ENCODE results near the gene SLC5A3.

Gene SLC5A3

DNA sequence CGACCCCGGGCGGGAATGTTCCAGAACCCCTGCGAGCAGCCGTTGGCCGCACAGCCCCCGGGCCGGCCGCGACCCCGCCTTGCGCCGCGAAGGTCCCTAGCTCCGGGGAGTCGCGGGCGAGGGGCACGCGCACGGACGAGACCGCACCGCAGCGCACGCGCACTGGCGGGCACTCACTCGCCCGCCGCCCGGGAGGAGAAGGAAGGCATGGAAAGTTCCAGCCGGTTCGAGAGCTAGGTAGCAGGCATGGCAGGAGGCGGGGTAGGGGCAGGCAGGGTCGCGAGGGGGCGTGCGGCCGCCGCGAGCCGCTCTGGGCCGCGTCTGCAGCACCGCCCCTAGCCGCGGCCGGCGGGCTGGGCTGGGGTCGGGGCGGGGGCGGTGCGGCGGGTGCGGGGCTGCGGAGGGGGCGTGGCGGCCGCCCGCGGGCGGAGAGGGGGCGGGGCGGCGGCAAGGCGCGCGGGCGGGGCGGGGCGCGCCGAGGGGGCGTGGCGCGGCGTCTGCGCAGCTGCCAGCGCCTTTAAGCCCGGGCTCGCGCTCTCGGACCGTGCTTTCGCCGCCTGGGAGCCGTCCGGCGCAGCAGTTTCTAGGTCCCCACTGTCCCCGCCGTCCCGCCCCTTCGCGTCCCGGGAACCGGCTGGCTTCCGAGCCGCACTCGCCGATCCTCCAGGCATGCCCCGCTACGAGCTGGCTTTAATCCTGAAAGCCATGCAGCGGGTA is at the start of gene SLC5A3, which contains the start of gene MRPS6:
Gene SLC5A3 (plus strand): TSS at position 547 of the 717 bp plus-strand sequence. CDS start 21,621 bp downstream, outside the sequence.
Gene MRPS6 (plus strand): TSS at position 547 of the 717 bp plus-strand sequence. CDS start 123 bp downstream, at position 670.
- peak within 1 kb of the TSS; percentile 67 for H3K4me3 ChIP-seq (ENCODE audit: low read depth, low read length)

DNA sequence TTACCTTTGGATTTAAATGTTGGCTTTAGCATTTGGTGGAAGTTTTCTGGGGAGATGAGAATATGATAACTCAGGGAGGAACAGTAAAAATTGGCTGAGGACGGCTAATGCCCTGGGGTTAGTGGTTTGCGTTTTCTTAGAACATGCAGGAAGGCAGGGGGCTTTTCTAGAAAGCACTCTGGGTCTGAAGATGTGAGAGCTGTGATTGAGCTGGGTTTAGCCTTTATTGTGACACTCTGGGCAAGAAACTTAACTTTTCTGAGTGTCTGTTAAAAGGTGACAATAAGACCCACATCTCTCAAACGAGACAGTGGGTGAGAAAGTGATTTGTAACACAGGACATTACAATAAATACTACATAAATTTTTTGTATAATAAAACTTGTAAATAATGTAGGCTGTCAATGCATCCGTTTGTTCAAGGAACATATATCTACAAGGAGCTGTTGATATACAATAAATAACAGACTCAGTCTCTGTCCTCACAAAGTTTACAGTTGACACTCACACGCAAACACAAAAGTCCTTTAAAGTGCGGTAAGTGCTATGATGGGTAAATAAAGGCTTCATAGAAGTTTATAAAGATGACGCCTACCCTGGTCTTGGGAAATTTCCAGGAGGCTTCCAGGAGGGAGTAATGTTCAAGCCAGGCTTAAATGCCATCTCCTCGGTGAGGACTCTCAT is 49.5 kb upstream of the SLC5A3 start:
- H3K4me3 ChIP-seq (ENCODE audit: low read depth, low read length) = no peak overlapping the region

DNA sequence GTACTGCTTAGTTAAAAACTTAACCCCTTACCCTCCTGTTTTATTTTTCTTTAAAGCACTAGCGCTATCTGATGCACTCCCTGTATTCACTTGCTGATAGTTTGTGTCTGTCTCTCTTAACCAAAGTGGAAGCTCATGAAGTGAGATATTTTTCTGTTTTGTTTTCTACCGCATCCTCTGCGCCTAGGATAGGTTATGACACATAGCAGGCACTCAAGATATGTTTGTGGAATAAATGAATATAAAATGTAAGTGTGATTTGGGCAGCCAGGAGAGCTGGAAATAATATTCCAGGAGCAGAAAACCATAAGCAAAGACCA is 49.0 kb upstream of the SLC5A3 start:
- H3K4me3 ChIP-seq (ENCODE audit: low read depth, low read length) = no peak overlapping the region

GRCh38 chr21:34027721-34028461 is 45.5 kb upstream of the SLC5A3 start:
- H3K4me3 ChIP-seq (ENCODE audit: low read depth, low read length) = no peak overlapping the region

DNA sequence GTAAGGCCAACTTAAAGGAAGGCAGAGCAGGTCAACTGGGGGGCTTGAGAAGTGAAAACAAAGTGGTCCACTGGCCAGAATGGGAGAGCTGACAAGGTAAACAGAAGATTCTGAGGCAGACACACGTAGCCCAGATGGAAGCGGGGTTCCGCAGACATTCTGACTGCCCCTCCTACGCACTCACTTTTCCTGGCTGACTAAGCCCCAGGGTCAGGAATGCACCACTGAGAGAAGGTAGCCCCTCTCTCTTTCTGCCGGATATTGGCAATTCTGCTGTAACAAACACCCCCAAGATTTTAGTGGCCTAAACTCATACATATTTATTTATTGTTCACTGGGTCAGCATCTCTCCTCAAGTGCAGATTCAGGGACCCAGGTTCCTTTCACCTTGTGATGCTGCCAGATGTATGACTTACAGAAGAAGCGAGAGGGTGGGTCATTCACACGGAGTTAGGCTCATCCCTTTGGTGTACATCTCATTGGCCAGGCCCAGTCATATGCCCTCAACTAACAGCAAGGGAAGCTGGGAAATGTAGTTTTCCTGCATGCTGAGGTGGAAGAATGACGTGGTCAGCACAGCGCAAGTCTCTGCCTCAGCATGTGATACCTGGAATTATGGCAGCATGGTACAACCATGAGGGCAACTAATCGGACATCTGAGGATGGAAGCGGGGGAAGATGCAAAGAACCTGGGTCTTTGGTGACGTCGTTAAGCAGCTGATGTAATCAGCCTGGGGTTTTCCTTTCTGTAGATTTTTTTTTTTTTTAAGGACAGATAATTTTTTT is 43.4 kb upstream of the SLC5A3 start:
- H3K4me3 ChIP-seq (ENCODE audit: low read depth, low read length) = no peak overlapping the region

- no peak overlapping the region for H3K4me3 ChIP-seq (ENCODE audit: low read depth, low read length)
These were observed 41.5 kb upstream of the SLC5A3 start for GRCh38 chr21:34031835-34032370.

DNA sequence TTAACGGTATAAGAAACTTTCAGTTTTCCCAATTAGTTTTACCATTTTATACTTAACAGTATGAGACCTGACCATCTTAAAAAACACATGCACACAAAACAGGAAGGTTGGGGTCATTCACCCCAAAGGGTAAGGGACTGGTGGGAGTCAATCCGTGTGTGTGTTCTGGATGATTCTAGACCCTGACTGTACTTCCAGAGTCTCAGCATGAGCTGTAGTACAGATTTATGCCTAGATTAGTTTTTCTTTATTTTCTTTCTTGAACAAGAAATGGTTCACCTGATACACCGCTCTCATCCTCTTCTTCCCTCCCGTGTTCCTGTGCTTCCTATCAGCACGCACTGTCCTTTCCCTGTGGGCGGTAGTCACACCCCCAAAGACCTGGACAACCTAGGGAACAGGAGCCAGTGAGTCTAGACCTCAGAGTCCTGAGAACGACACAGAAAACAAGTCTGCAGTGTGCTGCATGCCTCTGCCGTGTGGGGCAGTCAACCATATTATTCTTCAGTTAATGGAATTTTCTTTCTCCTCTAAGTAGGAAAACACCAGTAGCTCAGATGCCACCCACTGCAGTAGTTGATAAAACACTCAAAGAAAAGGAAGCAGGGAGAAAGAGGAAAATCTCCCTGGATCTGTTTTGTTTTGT is 38.9 kb upstream of the SLC5A3 start:
- H3K4me3 ChIP-seq (ENCODE audit: low read depth, low read length) = no peak overlapping the region

GRCh38 chr21:34035619-34036354 is 37.6 kb upstream of the SLC5A3 start:
- H3K4me3 ChIP-seq (ENCODE audit: low read depth, low read length) = no peak overlapping the region

- H3K4me3 ChIP-seq (ENCODE audit: low read depth, low read length) = no peak overlapping the region
These were observed 36.2 kb upstream of the SLC5A3 start for GRCh38 chr21:34037009-34037795.

DNA sequence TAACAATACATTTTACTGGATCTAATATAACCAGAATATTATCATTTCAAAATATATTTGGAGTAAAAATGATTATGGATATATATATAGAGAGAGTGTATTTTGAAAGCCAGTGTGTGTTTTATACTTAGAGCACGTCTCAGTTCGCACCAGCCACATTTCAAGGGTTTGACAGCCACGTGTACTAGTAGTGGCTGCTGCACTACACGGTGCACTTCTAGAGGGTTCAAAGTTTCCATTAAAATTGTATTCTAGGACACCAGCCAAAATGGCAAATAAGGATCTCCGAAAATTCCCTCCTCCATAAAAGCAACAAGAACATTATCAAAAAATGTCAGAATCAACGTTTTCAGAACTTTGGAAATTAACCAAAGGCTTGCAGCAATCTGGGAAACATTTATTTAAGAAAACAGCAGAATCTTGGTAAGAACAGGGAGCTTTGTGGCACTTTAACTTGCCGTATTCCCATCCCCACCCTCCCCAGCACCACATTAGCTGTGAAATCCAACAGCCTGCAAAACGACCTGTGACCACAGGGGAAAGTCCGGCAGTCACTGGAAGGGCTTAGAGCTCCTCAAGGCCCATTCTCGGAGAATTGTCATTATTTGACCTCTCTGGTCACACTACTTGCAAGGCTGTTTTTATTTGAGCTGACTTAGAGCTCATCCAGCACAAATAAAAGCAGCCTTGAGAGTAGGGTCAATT is 33.5 kb upstream of the SLC5A3 start:
- H3K4me3 ChIP-seq (ENCODE audit: low read depth, low read length) = no peak overlapping the region

DNA sequence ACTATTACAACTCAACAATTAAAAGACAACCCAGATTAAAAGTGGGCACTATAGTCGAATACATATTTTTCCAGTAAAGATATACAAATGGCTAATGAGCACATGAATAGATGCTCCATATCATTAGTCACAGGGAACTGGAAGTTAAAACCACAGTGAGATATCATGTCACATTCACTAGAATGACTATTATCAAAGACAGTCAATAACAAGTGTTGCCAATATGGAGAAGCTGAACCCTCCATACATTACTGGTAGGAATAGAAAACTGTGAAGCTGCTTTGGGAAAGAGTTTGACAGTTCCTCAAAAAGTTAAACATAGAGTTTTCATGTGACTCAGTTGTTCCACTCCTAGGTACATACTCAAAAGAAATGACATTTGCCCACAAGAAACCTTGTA is 30.6 kb upstream of the SLC5A3 start:
- H3K4me3 ChIP-seq (ENCODE audit: low read depth, low read length) = no peak overlapping the region

- no peak overlapping the region for H3K4me3 ChIP-seq (ENCODE audit: low read depth, low read length)
These were observed 30.0 kb upstream of the SLC5A3 start for GRCh38 chr21:34043333-34043732.

- H3K4me3 ChIP-seq (ENCODE audit: low read depth, low read length) = no peak overlapping the region
These were observed 26.5 kb upstream of the SLC5A3 start for GRCh38 chr21:34046917-34047316.

GRCh38 chr21:34047835-34048234 is 25.5 kb upstream of the SLC5A3 start:
- H3K4me3 ChIP-seq (ENCODE audit: low read depth, low read length) = no peak overlapping the region

DNA sequence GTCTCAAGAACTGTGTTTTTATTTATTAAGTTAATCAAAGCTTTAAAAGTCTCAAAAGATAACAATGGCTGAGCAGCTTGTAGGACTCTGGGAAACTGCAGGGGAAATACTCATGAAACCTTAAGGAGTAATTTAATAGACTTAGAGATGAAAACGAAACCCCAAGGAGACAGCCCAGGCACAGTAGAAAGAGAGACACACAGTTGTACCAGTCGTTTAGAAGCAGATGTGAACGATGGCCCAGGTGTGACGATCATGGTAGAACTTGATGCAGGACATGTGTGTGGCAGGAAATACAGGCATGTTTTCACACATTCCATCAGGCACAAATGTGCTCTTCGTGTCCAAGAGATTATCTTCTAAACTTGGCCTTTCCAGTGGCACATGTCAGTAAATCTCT is 21.2 kb upstream of the SLC5A3 start:
- no peak overlapping the region for H3K4me3 ChIP-seq (ENCODE audit: low read depth, low read length)

DNA sequence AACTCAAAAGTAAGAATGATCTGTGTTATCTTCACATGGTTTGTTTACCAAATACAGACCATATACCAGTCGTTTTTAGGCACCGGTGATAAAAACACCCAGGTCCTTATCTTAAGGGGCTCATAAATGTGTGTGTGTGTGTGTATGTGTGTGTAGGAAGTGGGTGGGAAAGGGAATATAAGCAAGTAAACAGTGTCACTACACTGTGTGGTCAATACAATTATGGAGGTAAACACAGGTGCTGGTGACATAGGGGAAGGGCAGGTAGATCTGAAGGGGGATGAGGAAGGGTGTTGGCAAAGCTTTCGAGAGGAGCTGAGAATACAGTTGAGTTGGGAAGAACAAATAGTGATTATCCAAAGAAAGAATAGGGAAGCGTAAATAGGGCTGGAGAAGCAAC is 19.1 kb upstream of the SLC5A3 start:
- H3K4me3 ChIP-seq (ENCODE audit: low read depth, low read length) = no peak overlapping the region

- H3K4me3 ChIP-seq (ENCODE audit: low read depth, low read length) = no peak overlapping the region
These were observed 17.8 kb upstream of the SLC5A3 start for GRCh38 chr21:34055615-34056014.

DNA sequence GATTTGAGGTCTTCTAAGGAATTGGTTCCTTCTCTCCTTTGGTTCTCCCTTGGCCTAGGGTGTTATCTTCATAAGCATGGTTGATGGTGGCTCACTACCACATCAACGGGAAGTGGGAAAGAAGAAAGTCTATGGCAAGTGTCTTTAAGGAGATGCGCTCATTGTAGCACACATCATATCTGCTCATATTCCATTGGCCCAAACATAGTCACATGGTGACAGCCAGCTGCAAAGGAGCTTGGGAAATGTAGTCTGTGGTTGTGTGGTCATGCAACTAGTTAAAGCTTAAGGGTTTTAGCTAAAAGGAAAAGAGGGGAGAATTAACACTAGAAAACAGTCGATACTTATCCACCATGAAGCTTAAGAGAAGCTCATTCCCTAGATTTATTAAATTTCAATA is 11.4 kb upstream of the SLC5A3 start:
- H3K4me3 ChIP-seq (ENCODE audit: low read depth, low read length) = no peak overlapping the region

Data from iPS-11a (cell line).